ENCODE data around the gene ADGRV1.

GRCh38 chr5:90626493-90626892 is 67.9 kb downstream of the ADGRV1 start:
- TF ChIP-seq CTCF (IDR thresholded peaks at IDR 0.05; ENCODE audit: insufficient read depth, low read length): no peak
- TF ChIP-seq POLR2AphosphoS5 (IDR thresholded peaks at IDR 0.05; ENCODE audit: low read depth): no peak
- TF ChIP-seq REST (IDR thresholded peaks at IDR 0.05; ENCODE audit: insufficient replicate concordance, low read depth): no peak

Data from HL-60 (cell line).